ENCODE measurements around the gene SMOC1.

- TF ChIP-seq CTCF (conservative IDR thresholded peaks at IDR 0.05; ENCODE audit: low read depth, low read length) (no peak), EZH2phosphoT487 (IDR thresholded peaks at IDR 0.05; ENCODE audit: borderline replicate concordance, low read length) (no peak)
Observed at GRCh38 chr14:69876221-69876847, 2.9 kb upstream of the SMOC1 start.

Data from PC-3 (cell line).